HepG2 (cell line): ENCODE results near the gene LRRC45. TPM values are rescaled to one million over a fixed set of nuclear protein-coding genes. Genes with fewer than 3 reads are reported as not detected.

ENCODE experiments used
- FOXA3 ChIP-seq: IDR thresholded peaks from 2 replicates; pipeline ENCODE4 v1.6.1; 2016; ENCODE audit warnings: missing genetic modification reagents, missing compliant biosample characterization
- PCBP2 ChIP-seq: fragments of 200-400 bp; formaldehyde crosslinking; optimal IDR thresholded peaks from 2 replicates; pipeline ENCODE3; 2018; ENCODE audit warnings: low read length, low read depth; ENCODE audit not compliant: poor library complexity, severe bottlenecking
- STAG1 ChIP-seq: sonication (generic); formaldehyde crosslinking; IDR thresholded peaks from 2 replicates; pipeline ENCODE4 v1.4.0; 2020; ENCODE audit warnings: missing genetic modification reagents
- ZNF317 ChIP-seq: sonication (generic); formaldehyde crosslinking; IDR thresholded peaks from 2 replicates; pipeline ENCODE4 v1.5.0; 2020; ENCODE audit warnings: mild to moderate bottlenecking, missing genetic modification reagents
- polyA plus RNA-seq, 8 experiments: library from polyadenylated mRNA; depleted of rRNA in 3 of 8; stranded (reverse) in 7 of 8; unstranded in 1 of 8; fragments of >200 nt; fragmentation: Illumina TruSeq in 4 of 8; extraction: Trizol in 4 of 8; gene quantifications; 2 replicates each; pipeline versions ENCODE4 v1.2.1 to v1.2.3, GENCODE V29; 2011 to 2016; ENCODE audit warnings: low read depth in 4 of 8, missing spikeins in 1 of 8, mixed read lengths in 1 of 8; ENCODE audit not compliant: insufficient read depth in 1 of 8
- total RNA-seq, 5 experiments: library from RNA; depleted of rRNA; stranded (reverse); fragments of >200 nt; fragmentation: Illumina TruSeq; extraction: Trizol; gene quantifications; 2 replicates each; pipeline ENCODE4 v1.2.3, GENCODE V29; 2016; ENCODE audit warnings: low read depth in 1 of 5
- TF ChIP-seq, protein P1 (sequence below): IDR thresholded peaks from 2 replicates; pipeline ENCODE4 v1.6.1; 2012; ENCODE audit warnings: low read length, improper control_type of control experiment
- TF ChIP-seq, protein P2 (sequence below), 2 experiments: sonication (generic) in 1 of 2; formaldehyde crosslinking in 1 of 2; IDR thresholded peaks; 2 replicates each; pipeline versions ENCODE4 v1.6.1 to v1.9.0; 2014 to 2022; ENCODE audit warnings: antibody characterized with exemption in 1 of 2, borderline replicate concordance in 1 of 2, inconsistent platforms in 1 of 2, low read depth in 1 of 2, missing genetic modification reagents in 1 of 2
- TF ChIP-seq, protein P3 (sequence below): IDR thresholded peaks from 2 replicates; pipeline ENCODE4 v1.6.1; 2018; ENCODE audit warnings: missing genetic modification reagents, mild to moderate bottlenecking, missing compliant biosample characterization
- TF ChIP-seq, protein P4 (sequence below): sonication (generic); formaldehyde crosslinking; IDR thresholded peaks from 2 replicates; pipeline ENCODE4 v1.4.0; 2020; ENCODE audit warnings: missing genetic modification reagents; ENCODE audit errors: not compliant biosample characterization
- TF ChIP-seq, protein P5 (sequence below): sonication (generic); formaldehyde crosslinking; IDR thresholded peaks from 2 replicates; pipeline ENCODE4 v1.4.0; 2020; ENCODE audit warnings: missing genetic modification reagents
- TF ChIP-seq, protein P6 (sequence below): sonication (generic); formaldehyde crosslinking; IDR thresholded peaks from 2 replicates; pipeline ENCODE4 v1.4.0; 2020; ENCODE audit warnings: missing genetic modification reagents, low read depth, mild to moderate bottlenecking, borderline replicate concordance
- TF ChIP-seq, protein P7 (sequence below): sonication (generic); formaldehyde crosslinking; IDR thresholded peaks from 2 replicates; pipeline ENCODE4 v1.9.0; 2021; ENCODE audit warnings: missing genetic modification reagents, mild to moderate bottlenecking, borderline replicate concordance

LRRC45 gene
- total and polyA plus RNA-seq, 2 of the 13 experiments (the other 11 are each of a cell fraction or from before 2014, with no cell fraction given): 11.6 to 48.1 TPM

DNA sequence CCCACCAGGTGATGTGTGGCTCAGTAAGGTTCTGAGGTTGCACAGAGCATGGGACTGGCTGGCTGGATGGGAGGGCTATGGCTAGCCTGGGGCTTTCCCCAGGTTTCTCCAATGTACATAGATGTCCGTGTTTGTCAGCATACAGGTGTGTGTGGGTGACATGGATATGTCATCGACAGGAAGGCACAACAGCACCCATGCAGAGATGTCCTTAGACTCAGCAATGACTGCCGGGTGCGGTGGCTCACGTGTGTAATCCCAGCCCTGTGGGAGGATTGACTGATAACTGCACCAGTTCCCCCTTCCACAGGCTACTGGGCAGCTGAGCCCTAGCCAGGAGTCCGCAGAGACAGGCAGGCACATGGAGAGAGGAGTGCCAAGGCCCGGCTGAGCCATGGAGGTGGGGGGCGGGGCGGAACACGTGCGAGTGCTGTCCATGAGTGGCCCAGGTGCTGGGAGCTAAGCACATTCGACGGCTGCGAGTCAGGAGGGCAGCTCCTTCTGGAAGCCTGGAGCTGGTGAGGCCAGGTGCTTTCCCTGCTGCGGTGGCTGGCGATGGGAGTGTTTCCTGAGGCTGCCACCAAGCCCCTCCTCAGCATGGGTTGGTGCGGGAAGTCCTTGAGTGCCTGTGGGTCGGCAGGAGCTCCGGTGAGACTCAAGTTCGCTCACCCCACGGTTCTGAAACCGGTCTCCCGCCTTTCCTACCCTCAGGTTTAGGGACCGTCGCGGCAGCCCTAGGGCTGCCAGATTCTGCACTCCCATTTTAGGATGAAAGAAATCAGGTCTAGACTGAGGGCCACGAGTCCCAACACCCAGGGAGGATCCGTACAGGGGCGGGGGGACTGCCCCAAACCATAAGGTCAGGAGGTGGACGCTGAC is 46.5 kb upstream of the LRRC45 start (continued):
- TF ChIP-seq, protein P1, sequence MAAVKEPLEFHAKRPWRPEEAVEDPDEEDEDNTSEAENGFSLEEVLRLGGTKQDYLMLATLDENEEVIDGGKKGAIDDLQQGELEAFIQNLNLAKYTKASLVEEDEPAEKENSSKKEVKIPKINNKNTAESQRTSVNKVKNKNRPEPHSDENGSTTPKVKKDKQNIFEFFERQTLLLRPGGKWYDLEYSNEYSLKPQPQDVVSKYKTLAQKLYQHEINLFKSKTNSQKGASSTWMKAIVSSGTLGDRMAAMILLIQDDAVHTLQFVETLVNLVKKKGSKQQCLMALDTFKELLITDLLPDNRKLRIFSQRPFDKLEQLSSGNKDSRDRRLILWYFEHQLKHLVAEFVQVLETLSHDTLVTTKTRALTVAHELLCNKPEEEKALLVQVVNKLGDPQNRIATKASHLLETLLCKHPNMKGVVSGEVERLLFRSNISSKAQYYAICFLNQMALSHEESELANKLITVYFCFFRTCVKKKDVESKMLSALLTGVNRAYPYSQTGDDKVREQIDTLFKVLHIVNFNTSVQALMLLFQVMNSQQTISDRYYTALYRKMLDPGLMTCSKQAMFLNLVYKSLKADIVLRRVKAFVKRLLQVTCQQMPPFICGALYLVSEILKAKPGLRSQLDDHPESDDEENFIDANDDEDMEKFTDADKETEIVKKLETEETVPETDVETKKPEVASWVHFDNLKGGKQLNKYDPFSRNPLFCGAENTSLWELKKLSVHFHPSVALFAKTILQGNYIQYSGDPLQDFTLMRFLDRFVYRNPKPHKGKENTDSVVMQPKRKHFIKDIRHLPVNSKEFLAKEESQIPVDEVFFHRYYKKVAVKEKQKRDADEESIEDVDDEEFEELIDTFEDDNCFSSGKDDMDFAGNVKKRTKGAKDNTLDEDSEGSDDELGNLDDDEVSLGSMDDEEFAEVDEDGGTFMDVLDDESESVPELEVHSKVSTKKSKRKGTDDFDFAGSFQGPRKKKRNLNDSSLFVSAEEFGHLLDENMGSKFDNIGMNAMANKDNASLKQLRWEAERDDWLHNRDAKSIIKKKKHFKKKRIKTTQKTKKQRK: no peak
- TF ChIP-seq FOXA3 (CRISPR knock-in tag) (peak; percentile 32), ZNF317 (no peak), PCBP2 (no peak), STAG1 (CRISPR knock-in tag) (no peak)
- TF ChIP-seq, protein P2, sequence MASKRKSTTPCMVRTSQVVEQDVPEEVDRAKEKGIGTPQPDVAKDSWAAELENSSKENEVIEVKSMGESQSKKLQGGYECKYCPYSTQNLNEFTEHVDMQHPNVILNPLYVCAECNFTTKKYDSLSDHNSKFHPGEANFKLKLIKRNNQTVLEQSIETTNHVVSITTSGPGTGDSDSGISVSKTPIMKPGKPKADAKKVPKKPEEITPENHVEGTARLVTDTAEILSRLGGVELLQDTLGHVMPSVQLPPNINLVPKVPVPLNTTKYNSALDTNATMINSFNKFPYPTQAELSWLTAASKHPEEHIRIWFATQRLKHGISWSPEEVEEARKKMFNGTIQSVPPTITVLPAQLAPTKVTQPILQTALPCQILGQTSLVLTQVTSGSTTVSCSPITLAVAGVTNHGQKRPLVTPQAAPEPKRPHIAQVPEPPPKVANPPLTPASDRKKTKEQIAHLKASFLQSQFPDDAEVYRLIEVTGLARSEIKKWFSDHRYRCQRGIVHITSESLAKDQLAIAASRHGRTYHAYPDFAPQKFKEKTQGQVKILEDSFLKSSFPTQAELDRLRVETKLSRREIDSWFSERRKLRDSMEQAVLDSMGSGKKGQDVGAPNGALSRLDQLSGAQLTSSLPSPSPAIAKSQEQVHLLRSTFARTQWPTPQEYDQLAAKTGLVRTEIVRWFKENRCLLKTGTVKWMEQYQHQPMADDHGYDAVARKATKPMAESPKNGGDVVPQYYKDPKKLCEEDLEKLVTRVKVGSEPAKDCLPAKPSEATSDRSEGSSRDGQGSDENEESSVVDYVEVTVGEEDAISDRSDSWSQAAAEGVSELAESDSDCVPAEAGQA (IDR thresholded peaks at IDR 0.05; ENCODE audit: low read depth): no peak
- TF ChIP-seq, protein P2 (CRISPR knock-in tag; IDR thresholded peaks at IDR 0.05; ENCODE audit: borderline replicate concordance): no peak
- TF ChIP-seq, protein P3, sequence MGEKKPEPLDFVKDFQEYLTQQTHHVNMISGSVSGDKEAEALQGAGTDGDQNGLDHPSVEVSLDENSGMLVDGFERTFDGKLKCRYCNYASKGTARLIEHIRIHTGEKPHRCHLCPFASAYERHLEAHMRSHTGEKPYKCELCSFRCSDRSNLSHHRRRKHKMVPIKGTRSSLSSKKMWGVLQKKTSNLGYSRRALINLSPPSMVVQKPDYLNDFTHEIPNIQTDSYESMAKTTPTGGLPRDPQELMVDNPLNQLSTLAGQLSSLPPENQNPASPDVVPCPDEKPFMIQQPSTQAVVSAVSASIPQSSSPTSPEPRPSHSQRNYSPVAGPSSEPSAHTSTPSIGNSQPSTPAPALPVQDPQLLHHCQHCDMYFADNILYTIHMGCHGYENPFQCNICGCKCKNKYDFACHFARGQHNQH (CRISPR knock-in tag): no peak; the same call in 1 of the 2 replicates
- TF ChIP-seq, protein P4, sequence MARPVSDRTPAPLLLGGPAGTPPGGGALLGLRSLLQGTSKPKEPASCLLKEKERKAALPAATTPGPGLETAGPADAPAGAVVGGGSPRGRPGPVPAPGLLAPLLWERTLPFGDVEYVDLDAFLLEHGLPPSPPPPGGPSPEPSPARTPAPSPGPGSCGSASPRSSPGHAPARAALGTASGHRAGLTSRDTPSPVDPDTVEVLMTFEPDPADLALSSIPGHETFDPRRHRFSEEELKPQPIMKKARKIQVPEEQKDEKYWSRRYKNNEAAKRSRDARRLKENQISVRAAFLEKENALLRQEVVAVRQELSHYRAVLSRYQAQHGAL (CRISPR knock-in tag): no peak
- TF ChIP-seq, protein P5, sequence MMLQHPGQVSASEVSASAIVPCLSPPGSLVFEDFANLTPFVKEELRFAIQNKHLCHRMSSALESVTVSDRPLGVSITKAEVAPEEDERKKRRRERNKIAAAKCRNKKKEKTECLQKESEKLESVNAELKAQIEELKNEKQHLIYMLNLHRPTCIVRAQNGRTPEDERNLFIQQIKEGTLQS (CRISPR knock-in tag): no peak
- TF ChIP-seq, protein P6, sequence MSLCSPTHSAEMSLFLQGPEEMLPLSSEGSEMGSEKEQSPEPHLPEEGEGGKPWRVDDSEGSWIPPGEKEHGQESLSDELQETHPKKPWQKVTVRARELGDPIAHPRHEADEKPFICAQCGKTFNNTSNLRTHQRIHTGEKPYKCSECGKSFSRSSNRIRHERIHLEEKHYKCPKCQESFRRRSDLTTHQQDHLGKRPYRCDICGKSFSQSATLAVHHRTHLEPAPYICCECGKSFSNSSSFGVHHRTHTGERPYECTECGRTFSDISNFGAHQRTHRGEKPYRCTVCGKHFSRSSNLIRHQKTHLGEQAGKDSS (CRISPR knock-in tag): no peak; the same call in 1 of the 2 replicates
- TF ChIP-seq, protein P7, sequence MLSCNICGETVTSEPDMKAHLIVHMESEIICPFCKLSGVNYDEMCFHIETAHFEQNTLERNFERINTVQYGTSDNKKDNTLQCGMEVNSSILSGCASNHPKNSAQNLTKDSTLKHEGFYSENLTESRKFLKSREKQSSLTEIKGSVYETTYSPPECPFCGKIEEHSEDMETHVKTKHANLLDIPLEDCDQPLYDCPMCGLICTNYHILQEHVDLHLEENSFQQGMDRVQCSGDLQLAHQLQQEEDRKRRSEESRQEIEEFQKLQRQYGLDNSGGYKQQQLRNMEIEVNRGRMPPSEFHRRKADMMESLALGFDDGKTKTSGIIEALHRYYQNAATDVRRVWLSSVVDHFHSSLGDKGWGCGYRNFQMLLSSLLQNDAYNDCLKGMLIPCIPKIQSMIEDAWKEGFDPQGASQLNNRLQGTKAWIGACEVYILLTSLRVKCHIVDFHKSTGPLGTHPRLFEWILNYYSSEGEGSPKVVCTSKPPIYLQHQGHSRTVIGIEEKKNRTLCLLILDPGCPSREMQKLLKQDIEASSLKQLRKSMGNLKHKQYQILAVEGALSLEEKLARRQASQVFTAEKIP (CRISPR knock-in tag): no peak
